GM19455 (cell line): ENCODE data around the gene SMIM29.
A peak's percentile ranks its signal among the peaks of the same experiment; 100 is the strongest.

Experiments
- ATAC-seq: cut with Tn5 transposase; IDR thresholded peaks from one replicate; pipeline ENCODE4 v1.9.1; 2021; ENCODE audit not compliant: unreplicated experiment

SMIM29 gene

GRCh38 chr6:34241351-34242215, 7.2 kb downstream of the SMIM29 start:
- ATAC-seq: no peak

DNA sequence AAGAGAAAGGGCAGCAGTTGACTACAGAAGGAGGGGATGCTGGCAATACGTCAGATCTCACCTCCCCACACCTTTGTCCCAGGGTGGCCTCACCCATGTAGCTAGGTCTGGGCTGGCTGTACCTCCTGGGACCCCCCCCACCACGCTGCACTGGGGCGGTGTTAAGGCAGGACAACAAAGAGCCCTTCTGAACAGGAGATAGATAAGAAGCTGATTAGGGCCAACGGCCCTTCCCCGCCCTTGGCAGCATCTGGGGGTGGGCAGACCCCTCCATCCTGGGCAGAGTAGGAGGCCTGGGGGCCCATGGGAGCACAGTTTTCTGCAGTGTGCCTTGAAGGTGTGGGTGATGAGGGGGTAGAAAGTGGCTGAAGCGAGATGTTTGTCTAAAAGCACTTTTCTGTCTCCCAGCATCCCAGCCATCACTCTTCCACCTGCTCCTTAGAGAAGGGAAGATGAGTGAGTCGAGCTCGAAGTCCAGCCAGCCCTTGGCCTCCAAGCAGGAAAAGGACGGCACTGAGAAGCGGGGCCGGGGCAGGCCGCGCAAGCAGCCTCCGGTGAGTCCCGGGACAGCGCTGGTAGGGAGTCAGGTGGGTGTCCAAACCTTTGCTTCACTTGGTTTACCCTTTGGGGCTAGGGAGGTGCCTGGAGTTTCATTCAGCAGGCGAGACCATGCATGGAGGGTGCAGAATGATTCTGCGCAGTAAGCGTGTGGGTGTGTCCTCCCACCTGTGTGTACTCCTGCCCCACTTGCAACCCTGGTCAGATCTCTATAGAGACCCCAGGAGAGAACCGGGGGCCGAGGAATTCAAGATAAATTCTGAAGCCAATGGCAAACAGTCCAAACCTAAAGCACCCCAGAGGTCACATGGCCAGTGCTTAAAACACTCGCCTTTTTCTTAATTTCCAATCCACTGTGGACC, 8.2 kb downstream of the SMIM29 start:
- no peak for ATAC-seq

DNA sequence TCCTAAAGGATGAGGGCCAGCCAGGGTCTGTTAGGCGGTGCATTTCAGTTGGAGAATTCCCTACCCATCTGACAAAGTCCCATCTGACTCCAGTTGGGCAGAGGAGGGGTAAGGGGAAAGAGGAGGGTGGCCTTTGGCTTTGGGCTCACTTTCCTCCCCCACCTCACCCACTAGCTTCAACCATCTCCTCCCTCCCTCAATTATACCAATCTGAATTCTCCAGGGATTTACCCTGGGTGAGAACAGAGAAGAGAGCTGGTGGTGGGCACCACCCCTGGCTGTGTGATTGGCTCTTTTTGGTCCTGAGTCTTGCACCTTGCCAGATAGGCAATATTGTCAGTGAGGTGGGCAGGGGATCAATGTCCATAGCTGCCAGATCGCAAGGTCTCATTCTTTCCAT, 8.9 kb downstream of the SMIM29 start:
- ATAC-seq: no peak

DNA sequence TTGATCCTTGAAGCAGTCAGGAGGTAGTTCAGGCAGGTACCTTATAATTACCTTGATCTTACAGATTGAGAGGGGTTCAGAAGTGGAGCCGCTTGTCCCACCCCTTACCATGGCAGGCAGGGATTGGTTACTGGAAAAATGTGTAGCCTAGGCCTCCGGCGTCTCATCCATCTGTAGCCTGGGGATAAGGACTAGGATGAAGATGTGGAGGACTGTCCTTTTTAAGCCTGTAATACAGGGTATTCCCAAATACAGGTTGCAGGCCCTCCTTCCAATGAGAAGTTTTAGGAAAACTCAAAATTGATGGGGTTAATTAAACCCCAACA, 9.3 kb downstream of the SMIM29 start:
- ATAC-seq: no peak

- ATAC-seq: no peak
Measured at GRCh38 chr6:34238585-34239499, 10.0 kb downstream of the SMIM29 start.

- ATAC-seq: peak; percentile 2
Measured at GRCh38 chr6:34237722-34238584, 10.9 kb downstream of the SMIM29 start.

GRCh38 chr6:34237316-34237721, 11.5 kb downstream of the SMIM29 start:
- ATAC-seq: peak; percentile 3

GRCh38 chr6:34236443-34237315, 12.1 kb downstream of the SMIM29 start, which contains the start of gene HMGA1:
HMGA1 (plus strand) TSS chr6:34236873; CDS start chr6:34240781, 3,908 bp downstream.
- peak; percentile 66 for ATAC-seq

DNA sequence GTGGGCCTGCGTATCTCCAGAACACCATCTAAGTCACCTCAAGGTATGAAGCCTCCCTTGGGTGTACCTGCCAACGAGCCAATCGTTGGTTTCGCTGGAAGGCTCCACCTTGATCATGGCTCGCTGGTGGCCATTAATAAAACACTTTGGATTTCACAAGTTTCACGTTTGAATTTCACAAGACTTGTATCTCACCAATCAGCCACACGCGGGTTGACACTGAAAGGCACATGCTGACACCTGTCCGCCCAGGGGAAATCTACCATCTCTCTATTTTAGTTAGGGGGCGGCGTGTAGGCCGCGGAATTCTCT, 12.7 kb downstream of the SMIM29 start:
- ATAC-seq: peak; percentile 14

- ATAC-seq: no peak
Measured at GRCh38 chr6:34235307-34236130, 13.3 kb downstream of the SMIM29 start.

DNA sequence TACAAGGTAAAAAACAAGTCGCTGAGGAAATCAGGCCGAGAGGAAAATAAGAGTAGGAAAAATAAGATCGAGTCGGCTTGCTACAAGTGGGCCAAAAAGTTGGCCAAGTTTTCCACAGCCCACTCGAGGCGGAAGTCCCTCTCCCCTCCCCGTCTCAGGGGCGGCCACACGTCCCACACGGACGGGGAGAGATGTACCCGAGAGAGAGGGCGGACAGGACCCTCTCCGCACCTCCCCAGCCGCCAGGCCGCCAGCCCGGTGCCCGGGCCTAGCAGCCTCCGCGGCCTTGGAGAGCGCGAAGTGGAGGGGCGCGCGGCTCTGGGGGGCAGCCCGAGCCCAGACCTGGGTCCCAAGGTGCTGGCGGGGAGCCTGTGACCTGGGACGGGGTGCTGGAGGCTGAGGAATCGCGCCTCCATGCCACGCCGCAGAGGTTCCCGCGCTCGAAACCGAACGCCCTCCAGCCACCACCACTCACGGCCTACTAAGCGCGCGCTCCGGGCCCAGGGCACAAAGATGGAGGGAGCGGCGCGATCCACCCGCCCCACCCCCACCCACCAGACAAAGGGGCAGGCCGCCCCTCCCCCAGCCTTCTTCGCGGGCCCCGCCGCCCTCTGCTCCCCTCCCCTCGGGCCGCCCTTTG, 14.0 kb downstream of the SMIM29 start:
- ATAC-seq: no peak

- ATAC-seq: no peak
Measured at GRCh38 chr6:34233867-34234266, 14.9 kb downstream of the SMIM29 start.

DNA sequence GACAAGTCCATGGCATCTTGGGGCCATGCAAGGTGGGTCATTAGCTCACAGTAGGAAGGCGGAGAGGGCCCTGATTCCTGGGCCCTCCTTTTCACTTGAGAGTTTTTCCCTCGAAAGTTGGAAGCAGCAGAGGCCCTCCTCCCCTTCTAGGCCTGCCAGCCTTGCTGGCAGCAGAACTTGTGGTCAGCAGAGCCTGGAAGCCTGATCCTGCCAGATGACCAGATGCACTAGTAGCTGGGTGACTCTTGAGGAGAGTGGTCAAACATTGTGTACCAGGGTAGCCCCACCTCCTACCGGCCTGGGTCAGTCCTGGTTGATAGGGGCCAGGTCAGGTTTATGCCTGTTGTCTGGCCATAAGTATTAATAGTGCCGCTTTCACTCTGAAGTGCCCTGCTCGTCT, 15.9 kb downstream of the SMIM29 start:
- no peak for ATAC-seq

GRCh38 chr6:34231566-34232336, 17.1 kb downstream of the SMIM29 start:
- ATAC-seq: no peak

DNA sequence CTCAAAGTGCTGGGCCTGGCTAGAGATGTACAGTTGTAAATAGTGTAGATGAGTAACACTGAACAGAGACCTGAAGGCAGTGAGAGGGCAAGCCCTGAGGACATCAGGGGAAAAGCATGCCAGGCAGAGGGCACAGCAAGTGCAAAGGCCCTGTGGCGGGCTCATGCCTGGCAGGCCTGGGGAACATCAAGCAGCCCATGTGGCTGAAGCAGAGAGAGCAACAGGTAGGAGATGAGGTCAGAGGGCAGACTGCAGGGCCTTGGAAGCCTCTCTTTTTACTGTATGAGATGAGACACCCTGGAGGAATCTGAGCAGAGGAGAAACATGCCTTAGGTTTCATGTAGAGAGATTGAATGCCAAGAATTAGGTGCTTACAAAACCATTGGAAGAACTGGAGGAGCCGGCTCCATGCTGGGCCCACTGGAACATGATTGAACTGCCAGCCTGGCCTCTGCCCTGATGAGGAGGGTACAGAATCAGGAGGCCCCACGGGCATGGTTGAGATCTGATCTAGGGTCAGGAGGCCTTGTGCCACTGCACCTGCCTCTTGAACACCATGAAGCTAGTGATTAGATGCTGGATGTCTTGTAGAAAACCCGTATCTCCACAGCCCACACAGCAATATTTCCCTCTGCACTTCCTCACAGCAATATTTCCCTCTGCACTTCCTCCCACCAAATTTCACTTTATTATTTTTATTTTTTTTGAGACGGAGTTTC, 18.0 kb downstream of the SMIM29 start:
- ATAC-seq: no peak

- ATAC-seq: no peak
Measured at GRCh38 chr6:34229877-34230276, 18.9 kb downstream of the SMIM29 start.
